ENCODE measurements around the gene EFCAB13. TPM values are rescaled to one million over a fixed set of nuclear protein-coding genes. Genes with fewer than 3 reads are reported as not detected.
A peak's percentile ranks its signal among the peaks of the same experiment; 100 is the strongest.

Gene EFCAB13
- total RNA-seq: 10 to 100 TPM in 1 of 4 donors, 1 to 10 TPM in 3; 6.0 to 12.7 (median 8.1) TPM

DNA sequence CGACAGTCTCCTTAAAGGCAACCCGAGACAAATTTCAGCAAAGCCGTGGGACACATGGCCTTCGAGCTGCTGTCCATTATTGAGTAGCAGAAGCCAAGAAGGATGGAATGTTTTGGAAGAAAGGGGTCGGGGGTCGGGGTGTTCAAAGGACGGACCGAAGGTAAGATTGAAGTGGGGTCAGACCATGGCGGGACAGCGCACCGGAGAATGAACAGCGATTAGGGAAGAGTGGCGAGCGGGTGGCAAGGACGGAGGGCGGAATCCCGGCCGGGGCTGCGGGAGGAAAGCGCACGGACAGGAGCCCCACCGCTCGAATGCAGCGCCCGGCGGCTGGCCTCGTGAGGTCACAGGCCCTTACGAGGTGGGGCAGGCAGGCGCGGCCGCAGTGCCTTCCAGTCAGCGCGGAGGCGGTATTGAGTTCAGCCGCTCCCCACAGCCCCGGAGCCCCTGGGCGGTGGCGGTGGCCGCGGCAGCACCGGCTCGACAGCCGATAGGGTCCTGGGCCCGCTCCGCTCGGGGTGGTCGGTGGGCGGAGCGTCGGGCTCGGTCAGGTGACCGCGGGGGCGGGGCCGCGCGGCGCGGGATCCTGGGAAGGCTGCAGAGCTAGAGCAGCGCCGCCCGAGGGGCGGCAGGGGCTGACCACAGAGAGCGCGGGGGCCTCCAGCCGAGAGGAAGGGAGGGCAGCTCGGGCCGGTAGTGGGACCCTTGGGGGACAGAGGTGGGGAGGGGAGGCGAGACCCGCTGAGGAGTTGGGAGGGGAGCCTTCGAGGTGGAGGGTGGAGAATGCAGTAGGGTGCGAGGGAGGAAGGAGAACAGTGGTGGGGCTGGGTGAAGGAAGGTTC lies at the start of gene EFCAB13:
TSS of gene EFCAB13 (plus strand) at position 574 of the 842 bp plus-strand sequence. CDS start 4,399 bp downstream, outside the sequence.
- Histone ChIP-seq H3K27ac (peak within 1 kb of the TSS; percentile 89 to 93 (median 92)), H3K4me1 (peaks cover 0 to 8% (median 3%) of the 10 kb centered on the region in 4 donors), H3K27me3 (no peaks in the 10 kb centered on the region), H3K4me3 (peak within 1 kb of the TSS; percentile 51 to 72 (median 62)), H3K9me3 (no peaks in the 10 kb centered on the region), H3K36me3 (no peaks in the 10 kb centered on the region)
- in situ Hi-C loops (cut with MboI; ENCODE audit: low pct_ligation_motif_present in 1 of 4, low pct_unique_long_range_greater_than_20kb in 1 of 4, low sequenced_read_pairs in 3 of 4) (no loop called here), intact Hi-C loops (cut with DNase I; ENCODE audit: low total_unique reads) (no loop called here)
- 1% methylated on average over 19 to 54 of the region's 72 CpGs for WGBS, 2 donors (ENCODE audit: low coverage in 1 of 2)
- peak; percentile 98 for TF ChIP-seq POLR2A (IDR thresholded peaks at IDR 0.05)
- peak in 3 of 5 experiments; percentile 17 to 57 (median 17) for TF ChIP-seq CTCF (IDR thresholded peaks at IDR 0.05)
- TF ChIP-seq EP300 (IDR thresholded peaks at IDR 0.05; ENCODE audit: low read depth): no peak
- peak; percentile 91 to 92 (median 91) for TF ChIP-seq POLR2AphosphoS5 (IDR thresholded peaks at IDR 0.05)
- DNase-seq: peak; percentile 92

DNA sequence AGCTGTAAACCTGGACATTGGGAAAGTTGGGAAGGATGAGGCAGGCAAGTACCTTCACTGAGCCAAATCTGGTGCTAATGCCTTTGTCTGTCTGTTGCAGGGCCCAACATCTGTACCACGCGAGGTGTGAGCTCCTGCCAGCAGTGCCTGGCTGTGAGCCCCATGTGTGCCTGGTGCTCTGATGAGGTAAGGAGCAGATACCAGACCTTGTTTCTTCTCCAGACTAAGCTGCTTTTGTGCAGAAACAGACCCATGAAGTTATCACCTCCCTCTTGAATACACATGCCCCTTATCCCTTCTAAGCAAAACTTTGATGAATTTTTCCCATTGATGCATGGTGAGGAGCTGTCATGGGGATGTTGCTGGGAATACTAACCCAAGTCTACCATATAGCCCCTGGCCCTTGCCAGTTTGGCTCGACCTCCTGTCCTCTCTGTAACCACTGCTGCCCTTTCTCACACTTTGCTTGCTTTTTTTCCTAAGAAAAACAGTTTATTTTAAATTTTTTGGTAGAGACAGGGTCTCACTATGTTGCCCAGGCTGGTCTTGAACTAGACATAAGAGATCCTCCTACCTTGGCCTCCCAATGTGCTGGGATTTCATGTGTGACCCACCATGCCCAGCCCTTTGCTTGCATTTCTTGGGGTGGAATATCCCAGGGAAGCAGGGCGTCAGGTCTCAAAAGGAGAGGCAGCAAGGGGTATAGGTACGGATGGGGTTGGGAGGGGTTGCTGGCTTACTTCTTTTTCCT lies 49.3 kb upstream of the EFCAB13 start:
- Histone ChIP-seq H3K4me3 (no peak overlapping the region), H3K36me3 (no peaks in the 10 kb centered on the region), H3K4me1 (peaks cover 32 to 53% (median 39%) of the 10 kb centered on the region in 4 donors), H3K27ac (peak overlapping the region; percentile 81 to 91 (median 86)), H3K9me3 (no peaks in the 10 kb centered on the region), H3K27me3 (no peaks in the 10 kb centered on the region)
- no peak for DNase-seq
- 47 to 89% methylated on average over 2 to 5 of the region's 5 CpGs for WGBS, 2 donors (ENCODE audit: low coverage in 1 of 2)
- in situ Hi-C loops (cut with MboI; ENCODE audit: low pct_ligation_motif_present in 1 of 4, low pct_unique_long_range_greater_than_20kb in 1 of 4, low sequenced_read_pairs in 3 of 4) (no loop called here), intact Hi-C loops (cut with DNase I; ENCODE audit: low total_unique reads) (no loop called here)
- TF ChIP-seq POLR2AphosphoS5 (IDR thresholded peaks at IDR 0.05): no peak

DNA sequence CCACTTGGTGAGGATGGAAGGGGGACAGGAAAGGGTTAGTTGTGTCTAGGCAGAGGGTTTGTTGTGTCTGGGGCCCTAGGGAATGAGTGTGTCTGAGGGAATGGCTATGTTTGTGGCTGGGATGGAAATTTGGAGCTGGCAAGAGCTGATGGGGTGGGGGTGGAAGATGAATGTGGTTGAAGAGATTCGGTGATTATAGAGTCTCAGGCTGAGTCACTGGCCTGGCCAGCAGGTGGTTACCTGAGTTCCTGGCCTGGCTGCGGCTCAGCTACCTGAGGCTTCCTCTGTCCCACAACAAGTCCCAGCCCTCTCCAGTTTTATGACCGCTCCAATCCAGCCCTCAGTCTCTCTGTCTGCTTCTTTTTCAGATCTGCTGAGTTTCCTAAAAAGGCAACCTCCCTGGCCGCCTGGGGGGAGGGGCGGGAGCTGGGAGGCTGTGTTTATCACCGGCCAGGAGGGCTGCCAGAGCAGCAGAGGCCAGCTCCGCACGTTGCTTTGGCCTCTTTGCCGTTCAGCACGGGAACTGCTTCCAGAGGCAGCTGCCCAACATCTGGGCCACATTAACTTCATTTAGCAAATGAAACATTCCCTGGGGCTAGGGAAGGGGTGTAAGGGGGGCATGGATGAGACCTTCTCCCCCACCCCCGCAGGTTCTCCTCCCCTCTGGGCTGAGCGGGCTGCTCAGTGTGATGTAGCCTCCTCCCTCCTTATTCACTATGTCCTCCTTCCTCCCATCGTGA lies 48.3 kb upstream of the EFCAB13 start:
- H3K9me3 ChIP-seq: no peaks in the 10 kb centered on the region
- H3K36me3 ChIP-seq: no peaks in the 10 kb centered on the region
- intact Hi-C loops (cut with DNase I; ENCODE audit: low total_unique reads): no loop called here
- peak; percentile 49 to 61 (median 49) for TF ChIP-seq POLR2AphosphoS5 (IDR thresholded peaks at IDR 0.05)
- TF ChIP-seq CTCF (IDR thresholded peaks at IDR 0.05): no peak
- peak; percentile 24 for TF ChIP-seq EP300 (IDR thresholded peaks at IDR 0.05; ENCODE audit: low read depth)
- H3K4me1 ChIP-seq: peaks cover 41 to 59% (median 47%) of the 10 kb centered on the region in 4 donors
- no peak overlapping the region for H3K4me3 ChIP-seq
- in situ Hi-C loops (cut with MboI; ENCODE audit: low pct_ligation_motif_present in 1 of 4, low pct_unique_long_range_greater_than_20kb in 1 of 4, low sequenced_read_pairs in 3 of 4): no loop called here
- peak; percentile 75 for DNase-seq
- WGBS, 2 donors (ENCODE audit: low coverage in 1 of 2): 20 to 66% methylated on average over 1 to 13 of the region's 13 CpGs
- no peaks in the 10 kb centered on the region for H3K27me3 ChIP-seq
- H3K27ac ChIP-seq: peak overlapping the region; percentile 81 to 91 (median 86)

DNA sequence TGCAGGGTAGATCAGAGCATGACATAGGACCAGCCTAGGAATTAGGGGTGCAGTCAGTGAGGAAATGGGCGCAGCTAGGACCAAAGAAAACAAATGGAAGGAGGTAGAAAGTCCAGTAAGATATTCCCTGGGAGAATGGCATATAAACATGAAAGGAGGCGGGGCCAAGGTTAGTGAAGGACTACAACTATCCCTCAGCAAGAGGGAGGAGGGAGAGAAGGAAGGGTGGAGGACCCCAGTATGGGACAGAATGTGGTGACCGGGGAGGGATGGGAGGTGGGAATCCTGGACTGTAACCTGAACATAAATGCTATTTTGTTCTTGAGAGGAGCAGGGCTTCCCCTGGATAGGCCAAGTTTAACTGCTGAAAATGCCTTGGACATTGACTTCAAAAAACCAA lies 47.3 kb upstream of the EFCAB13 start:
- peak overlapping the region; percentile 81 to 91 (median 86) for H3K27ac ChIP-seq
- 58 to 71% methylated on average over 2 to 3 of the region's 3 CpGs for WGBS, 2 donors (ENCODE audit: low coverage in 1 of 2)
- peaks cover 43 to 67% (median 51%) of the 10 kb centered on the region in 4 donors for H3K4me1 ChIP-seq
- H3K4me3 ChIP-seq: no peak overlapping the region
- intact Hi-C loops (cut with DNase I; ENCODE audit: low total_unique reads): no loop called here
- no peaks in the 10 kb centered on the region for H3K36me3 ChIP-seq
- no peaks in the 10 kb centered on the region for H3K27me3 ChIP-seq
- TF ChIP-seq CTCF (IDR thresholded peaks at IDR 0.05) (no peak), POLR2AphosphoS5 (IDR thresholded peaks at IDR 0.05) (no peak), EP300 (IDR thresholded peaks at IDR 0.05; ENCODE audit: low read depth) (no peak)
- H3K9me3 ChIP-seq: no peaks in the 10 kb centered on the region
- no peak for DNase-seq
- in situ Hi-C loops (cut with MboI; ENCODE audit: low pct_ligation_motif_present in 1 of 4, low pct_unique_long_range_greater_than_20kb in 1 of 4, low sequenced_read_pairs in 3 of 4): no loop called here

All from transverse colon (tissue), 4 donors.